Breast epithelium (tissue), 3 donors: Measurements from ENCODE around the gene BAZ2B.

ENCODE experiments used
- CTCF ChIP-seq, 3 donors: fragments of 450-650 bp; IDR thresholded peaks; one replicate each; pipeline ENCODE4 v1.5.1; 2016 to 2017; ENCODE audit warnings: antibody characterized with exemption in 3 of 3, mild to moderate bottlenecking in 3 of 3, moderate library complexity in 3 of 3
- POLR2A ChIP-seq: fragments of 450-650 bp; IDR thresholded peaks from one replicate; pipeline ENCODE4 v1.6.1; 2016; ENCODE audit warnings: antibody characterized with exemption, mild to moderate bottlenecking, moderate library complexity

GRCh38 chr2:159476329-159476728 is 140.0 kb downstream of the BAZ2B start:
- TF ChIP-seq CTCF (IDR thresholded peaks at IDR 0.05) (no peak), POLR2A (no peak)
